ENCODE measurements around the gene CYP2S1. TPM values are rescaled to one million over a fixed set of nuclear protein-coding genes. Genes with fewer than 3 reads are reported as not detected.

Gene CYP2S1
- total RNA-seq (2022; extraction: Qiagen RNA extraction) = 16.1 to 27.3 TPM (median 23.6 TPM) in 5 replicates

GRCh38 chr19:41192574-41193429 lies at the start of gene CYP2S1:
TSS of gene CYP2S1 (plus strand) at chr19:41193219. CDS start at chr19:41193265, 46 bp downstream.

DNA sequence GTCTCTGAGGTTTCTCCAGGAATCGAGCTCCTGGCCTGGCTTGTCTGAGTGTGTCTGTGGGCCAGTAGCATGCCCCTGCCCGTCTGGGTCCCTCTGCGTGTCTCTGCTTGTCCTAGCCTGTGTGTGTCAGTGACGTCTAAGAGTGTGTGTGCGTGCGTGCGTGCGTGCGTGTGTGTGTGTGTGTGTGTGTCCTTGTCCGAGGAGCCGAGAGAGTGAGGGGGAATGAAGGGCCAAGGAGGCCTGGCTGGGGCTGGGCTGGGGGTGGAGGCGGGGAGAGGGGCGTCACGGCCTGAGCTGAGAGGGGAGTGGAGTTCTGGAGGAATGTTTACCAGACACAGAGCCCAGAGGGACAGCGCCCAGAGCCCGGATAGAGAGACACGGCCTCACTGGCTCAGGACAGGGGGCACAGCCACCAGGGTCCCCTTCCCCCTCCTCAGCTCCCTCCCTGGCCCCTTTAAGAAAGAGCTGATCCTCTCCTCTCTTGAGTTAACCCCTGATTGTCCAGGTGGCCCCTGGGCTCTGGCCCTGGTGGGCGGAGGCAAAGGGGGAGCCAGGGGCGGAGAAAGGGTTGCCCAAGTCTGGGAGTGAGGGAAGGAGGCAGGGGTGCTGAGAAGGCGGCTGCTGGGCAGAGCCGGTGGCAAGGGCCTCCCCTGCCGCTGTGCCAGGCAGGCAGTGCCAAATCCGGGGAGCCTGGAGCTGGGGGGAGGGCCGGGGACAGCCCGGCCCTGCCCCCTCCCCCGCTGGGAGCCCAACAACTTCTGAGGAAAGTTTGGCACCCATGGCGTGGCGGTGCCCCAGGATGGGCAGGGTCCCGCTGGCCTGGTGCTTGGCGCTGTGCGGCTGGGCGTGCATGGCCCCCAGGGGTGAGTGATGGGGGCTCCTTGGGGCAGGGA lies 25.8 kb downstream of the CYP2S1 start, which contains the start of gene AXL:
AXL (plus strand) TSS at position 609 of the 893 bp plus-strand sequence; CDS start at position 779, 170 bp downstream.

Other genes starting within 250 kb of the CYP2S1 start
- 0.04 TPM in 1 of 5 replicates, not detected in the others for gene CYP2B6, start 201.9 kb upstream of the CYP2S1 start, total RNA-seq (2022; extraction: Qiagen RNA extraction)
- gene CYP2A13, start 104.8 kb upstream of the CYP2S1 start, total RNA-seq (2022; extraction: Qiagen RNA extraction) = not detected in 5 replicates
- not detected in 5 replicates for gene CYP2F1, start 78.8 kb upstream of the CYP2S1 start, total RNA-seq (2022; extraction: Qiagen RNA extraction)
- gene AXL, start 26.0 kb downstream of the CYP2S1 start, total RNA-seq (2022; extraction: Qiagen RNA extraction) = 86.6 to 117 TPM (median 114 TPM) in 5 replicates
- 295 to 360 TPM (median 348 TPM) in 5 replicates for gene HNRNPUL1, start 71.2 kb downstream of the CYP2S1 start, total RNA-seq (2022; extraction: Qiagen RNA extraction)
- 29.4 to 46.1 TPM (median 43.0 TPM) in 5 replicates for gene CCDC97, start 117.0 kb downstream of the CYP2S1 start, total RNA-seq (2022; extraction: Qiagen RNA extraction)
- 108 to 165 TPM (median 162 TPM) in 5 replicates for gene TGFB1, start 160.7 kb downstream of the CYP2S1 start, total RNA-seq (2022; extraction: Qiagen RNA extraction)
- 23.3 to 27.5 TPM (median 25.3 TPM) in 5 replicates for gene B9D2, start 170.9 kb downstream of the CYP2S1 start, total RNA-seq (2022; extraction: Qiagen RNA extraction)
- gene TMEM91, start 183.3 kb downstream of the CYP2S1 start, total RNA-seq (2022; extraction: Qiagen RNA extraction) = 2.8 to 6.3 TPM (median 5.0 TPM) in 5 replicates
- 76.4 to 93.1 TPM (median 83.1 TPM) in 5 replicates for gene EXOSC5, start 204.1 kb downstream of the CYP2S1 start, total RNA-seq (2022; extraction: Qiagen RNA extraction)
- 42.2 to 50.9 TPM (median 43.2 TPM) in 5 replicates for gene BCKDHA, start 204.6 kb downstream of the CYP2S1 start, total RNA-seq (2022; extraction: Qiagen RNA extraction)
- 0.10 to 0.25 TPM (median 0.15 TPM) in 4 of 5 replicates, not detected in the other for gene B3GNT8, start 234.2 kb downstream of the CYP2S1 start, total RNA-seq (2022; extraction: Qiagen RNA extraction)
- gene DMAC2, start 246.7 kb downstream of the CYP2S1 start, total RNA-seq (2022; extraction: Qiagen RNA extraction) = 98.5 to 129 TPM (median 111 TPM) in 5 replicates
- gene ERICH4, start 249.9 kb downstream of the CYP2S1 start, total RNA-seq (2022; extraction: Qiagen RNA extraction) = not detected in 5 replicates